GM10847 (cell line): ENCODE data around the gene KLHL30.

ENCODE experiments used
- POLR2A ChIP-seq: IDR thresholded peaks from 2 replicates; pipeline ENCODE4 v1.6.1; 2011; ENCODE audit not compliant: insufficient read length; ENCODE audit errors: extremely low read depth

Gene KLHL30

DNA sequence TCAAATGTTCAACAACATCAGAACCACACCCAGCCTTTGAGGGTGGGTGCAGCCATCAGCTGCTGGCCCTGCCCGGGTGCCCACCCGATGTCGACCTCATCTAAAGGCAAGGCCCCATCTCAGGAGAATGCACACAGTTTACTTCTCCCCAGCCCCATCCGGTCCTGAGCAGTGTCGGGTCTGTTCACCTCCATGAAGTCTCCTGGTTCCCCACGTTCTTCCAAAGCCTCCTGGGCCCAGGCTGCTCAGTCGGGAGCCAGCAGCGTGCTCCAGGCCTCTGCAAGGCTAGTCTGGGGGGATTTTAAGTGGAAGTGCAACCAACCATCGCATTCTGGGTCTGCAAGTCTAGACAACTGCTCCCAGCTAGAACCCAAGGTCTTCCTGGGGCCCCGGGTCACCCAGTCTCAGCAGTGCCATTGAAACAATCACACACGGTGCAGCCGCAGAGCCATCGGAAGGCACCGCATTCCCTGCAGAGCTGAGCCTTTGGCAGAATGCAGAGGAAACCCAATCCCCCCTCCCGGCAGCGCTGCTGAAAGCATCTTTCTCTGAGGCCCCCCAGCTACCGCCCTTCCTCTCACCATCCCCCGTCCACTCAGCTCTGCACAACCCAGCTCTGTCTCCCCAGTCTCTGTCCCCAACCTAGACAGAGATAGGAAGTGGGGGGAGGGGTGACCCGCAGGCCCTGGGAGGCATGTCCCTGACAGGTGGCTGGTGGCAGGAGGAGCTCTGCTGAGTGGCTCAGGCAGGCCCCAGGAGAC lies 29.9 kb upstream of the KLHL30 start:
- no peak for TF ChIP-seq POLR2A

DNA sequence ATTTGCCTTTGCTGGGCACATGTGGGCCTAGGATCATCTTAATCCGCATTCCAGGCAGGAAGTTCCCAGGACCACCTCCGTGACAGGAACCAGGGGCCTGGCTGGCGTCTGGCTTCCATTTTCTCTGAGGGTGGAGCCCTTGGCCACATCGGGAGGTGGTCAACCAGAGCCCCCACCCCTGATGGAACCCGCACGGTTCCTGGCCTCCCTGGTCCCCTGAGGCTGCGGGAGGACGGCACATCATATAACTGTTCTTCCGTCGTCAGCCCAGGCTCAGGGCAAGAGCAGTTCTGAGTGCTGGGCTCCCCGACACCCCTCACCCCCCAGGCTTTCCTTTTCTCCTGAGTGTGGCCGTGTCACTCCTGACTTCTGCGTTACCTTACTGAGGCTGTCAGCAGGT lies 24.9 kb upstream of the KLHL30 start:
- TF ChIP-seq POLR2A: no peak

DNA sequence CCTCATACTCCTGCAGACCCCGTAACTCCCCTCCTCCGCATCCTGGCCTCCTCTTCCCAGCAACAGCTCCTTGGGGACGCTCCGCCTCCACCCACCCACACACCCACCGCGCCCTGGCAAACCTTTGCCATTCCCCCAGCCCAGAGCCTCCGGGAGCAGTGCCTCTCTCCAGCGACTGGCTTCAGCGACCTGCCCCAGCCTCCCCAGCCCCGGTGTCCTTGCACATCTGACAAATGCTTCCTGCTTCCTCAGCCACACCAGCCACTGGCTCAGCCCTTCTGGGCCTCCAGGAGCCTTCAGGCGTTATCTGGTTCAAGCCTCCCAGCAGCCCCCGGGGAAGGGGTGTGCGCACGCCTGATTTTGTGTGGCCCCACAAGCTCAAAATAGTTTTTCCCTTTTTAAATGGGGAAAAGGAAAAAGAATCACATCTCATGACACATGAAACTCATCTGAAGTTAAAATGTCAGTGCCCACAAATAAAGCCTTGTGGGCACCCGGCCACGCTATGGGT lies 24.1 kb upstream of the KLHL30 start:
- no peak for TF ChIP-seq POLR2A

DNA sequence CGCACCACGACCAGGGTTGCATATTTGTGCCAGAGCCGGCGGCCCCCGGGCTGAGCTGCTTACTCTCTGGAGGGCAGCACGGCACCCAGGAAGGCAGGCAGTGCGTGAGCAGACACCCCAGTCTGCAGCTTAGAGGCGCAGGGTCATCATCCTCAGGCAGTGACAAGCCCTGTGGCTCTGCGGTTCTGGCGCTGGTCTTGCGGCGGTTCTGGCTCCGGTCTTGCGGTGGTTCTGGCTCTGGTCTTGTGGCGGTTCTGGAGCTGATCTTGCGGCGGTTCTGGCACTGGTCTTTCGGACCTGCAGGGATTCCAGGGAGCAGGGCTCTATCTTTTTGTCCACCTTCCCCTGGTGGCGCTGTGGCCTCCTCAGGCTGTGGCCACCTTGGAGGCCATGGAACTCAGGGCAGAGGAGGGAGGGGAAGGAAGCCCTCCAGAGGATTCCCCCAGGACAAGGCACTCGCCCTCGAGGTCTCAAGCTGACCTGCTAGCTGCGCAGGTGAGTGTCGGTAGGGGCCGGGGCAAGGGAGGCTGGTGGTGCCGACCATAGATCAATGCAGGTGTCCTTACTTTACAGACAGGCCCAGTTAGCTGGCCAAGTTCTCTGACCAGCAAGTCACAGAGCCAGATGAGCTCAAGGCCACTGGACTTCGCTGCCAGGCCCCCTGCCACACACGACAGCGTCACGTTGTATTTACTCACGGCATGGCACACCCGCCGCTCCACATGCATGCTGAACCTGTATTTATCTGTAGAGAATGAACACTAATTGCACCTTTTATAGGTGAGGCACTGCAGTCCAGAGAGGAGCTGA lies 23.4 kb upstream of the KLHL30 start:
- TF ChIP-seq POLR2A: no peak

DNA sequence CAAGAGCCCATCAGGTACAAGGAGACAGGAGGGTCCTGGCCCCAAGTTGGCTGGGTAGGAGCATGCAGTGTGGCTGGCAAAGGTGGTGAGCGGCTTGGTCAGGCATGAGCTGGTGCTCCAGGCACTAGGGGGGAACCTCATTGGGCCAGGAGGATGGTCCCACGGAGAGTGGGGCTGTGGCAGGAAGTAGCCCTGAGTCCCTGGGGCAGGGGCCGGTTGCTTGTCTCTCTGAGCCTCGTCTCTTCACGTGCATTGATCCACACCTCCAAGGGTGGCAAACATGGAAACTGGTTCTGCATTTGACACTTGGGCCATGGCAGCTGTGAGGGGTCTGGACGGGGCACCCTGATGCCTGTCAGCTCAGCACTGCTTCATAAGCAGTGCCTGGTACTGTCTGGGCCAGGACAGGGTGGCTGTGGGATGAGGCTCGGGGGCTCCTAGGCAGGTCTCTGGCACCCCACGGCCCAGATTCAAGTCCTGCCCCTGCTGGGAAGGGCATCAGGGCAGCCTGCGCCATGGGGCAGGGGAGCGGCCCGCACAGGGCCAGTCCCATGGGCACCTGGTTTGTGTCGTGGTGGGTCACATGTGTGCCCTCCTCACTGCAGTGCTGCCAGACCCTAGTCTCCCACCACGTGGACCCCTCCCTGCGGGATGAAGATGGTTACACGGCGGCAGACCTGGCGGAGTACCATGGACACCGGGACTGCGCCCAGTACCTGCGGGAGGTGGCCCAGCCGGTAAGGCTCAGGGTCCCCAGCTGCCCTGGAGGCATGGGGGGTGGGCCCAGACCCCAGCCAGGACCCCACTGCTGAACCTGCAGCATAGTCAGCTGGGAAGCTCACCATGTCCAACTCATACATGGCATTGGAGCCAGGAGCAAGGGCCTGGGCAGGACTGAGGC lies 21.9 kb upstream of the KLHL30 start:
- no peak for TF ChIP-seq POLR2A

DNA sequence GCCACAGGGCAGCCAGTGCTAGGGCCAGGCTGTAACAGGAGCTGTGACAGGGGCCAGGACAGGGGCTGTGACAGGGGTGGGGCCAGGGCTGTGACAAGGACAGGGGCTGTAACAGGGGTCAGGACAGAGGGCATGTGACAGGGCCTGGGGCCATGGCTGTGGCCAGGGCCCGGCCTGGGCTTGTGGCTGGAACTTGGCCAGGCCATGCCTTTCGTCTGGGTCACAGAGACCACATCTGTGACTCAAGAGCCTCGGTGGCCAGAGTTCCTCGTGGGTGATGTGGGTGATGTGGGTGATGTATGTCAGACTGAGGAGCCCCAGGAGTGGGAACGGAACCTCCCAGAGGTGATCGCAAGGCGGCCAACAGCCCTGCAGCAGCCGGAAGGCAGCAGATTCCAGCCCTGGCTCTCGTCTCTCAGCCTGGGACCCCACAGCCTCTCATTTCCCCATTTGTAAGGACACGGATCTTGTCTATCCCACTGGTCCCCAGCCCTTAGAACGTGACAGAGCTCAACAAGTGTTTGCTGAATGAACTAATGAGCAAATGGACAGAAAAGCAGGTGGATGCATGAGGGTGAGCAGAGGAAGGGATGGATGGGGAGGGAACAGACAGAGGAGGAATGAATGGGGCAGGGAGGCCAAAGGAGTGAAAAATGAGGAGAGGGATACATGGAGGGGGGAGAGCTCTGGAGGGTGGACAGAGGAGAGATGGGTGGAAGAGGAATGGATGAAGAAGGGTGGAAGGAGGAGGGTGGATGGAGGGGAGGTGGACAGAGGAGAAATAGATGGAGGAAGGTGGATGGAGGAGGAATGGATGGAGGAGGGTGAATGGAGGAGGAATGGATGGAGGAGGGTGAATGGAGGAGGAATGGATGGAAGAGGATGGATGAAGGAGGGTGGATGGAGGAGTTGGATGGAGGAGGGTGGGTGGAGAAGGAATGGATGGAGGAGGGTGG lies 21.0 kb upstream of the KLHL30 start:
- no peak for TF ChIP-seq POLR2A

DNA sequence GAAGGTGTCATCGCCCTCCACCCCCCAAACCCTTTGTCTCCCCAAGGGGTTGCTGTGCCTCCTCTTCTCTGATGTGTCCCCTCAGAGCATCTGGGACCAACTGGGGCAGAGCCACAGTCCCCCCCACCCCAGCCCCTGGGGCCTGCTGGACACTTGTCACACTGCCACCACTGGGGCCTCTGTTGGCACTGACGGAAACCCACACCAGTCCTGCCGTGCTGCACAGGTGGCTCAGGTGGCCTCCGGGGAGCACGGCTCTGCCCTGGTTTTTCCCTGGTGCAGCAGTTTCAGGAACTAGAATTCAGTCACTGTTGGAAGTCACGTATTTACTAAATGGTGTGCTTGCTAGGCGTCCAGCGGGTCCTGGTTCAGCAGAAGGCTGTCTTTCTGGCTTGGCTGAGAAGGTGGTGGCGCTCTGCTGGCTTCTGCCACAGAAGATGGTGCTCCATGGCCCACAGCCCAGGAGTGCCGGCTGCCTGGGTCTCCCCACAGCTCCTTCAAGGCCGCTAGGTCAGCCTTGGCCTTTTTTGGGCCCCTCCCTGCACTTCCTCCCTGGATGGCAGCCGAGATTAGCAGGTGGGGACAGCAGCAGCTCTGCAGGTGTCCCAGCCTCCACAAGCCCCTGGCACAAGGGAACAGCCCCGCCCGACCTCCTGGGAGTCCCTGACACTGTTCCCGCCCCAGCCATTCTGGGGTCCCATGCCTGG lies 18.6 kb upstream of the KLHL30 start:
- no peak for TF ChIP-seq POLR2A

DNA sequence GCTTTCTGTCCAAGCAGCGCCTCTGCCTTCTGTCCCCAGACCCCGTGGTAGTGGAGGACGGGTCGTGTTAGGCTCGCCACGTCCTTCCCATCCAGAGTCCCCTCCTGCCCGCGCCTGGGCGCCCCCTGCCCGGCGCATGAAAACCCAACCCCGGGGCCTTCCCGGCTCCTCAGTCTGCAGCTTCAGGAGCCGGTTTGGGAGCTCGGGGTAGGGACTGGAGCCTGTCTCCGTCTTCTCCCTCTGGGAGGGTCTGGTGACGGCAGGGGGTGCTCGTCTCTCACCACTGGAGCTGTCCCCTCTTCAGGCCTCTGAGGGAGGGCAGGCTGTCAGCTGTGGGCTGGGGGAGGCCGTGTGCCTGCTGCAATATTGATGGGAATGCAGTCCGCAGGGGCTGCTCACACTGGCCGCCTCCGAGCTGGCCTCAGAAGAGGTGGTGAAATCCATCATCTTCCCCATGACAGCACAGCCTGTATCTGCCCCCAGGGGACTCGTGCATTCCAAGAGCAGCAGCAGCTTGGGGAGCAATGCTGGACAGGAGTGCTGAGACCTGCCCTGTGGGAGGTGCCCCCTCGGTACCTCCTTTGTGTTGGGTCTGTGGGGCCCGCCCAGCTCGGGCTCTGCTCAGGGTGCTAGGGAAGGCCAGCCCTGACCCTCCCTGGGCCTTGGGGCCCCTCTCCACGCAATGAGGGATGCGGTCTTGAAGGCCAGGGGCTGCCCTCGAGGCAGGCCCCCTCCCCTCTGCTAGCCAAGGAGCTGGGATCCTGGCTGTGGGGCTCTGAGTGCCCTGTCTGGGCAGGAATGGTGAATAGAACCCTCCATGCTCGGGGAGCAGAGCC lies 17.8 kb upstream of the KLHL30 start:
- no peak for TF ChIP-seq POLR2A

DNA sequence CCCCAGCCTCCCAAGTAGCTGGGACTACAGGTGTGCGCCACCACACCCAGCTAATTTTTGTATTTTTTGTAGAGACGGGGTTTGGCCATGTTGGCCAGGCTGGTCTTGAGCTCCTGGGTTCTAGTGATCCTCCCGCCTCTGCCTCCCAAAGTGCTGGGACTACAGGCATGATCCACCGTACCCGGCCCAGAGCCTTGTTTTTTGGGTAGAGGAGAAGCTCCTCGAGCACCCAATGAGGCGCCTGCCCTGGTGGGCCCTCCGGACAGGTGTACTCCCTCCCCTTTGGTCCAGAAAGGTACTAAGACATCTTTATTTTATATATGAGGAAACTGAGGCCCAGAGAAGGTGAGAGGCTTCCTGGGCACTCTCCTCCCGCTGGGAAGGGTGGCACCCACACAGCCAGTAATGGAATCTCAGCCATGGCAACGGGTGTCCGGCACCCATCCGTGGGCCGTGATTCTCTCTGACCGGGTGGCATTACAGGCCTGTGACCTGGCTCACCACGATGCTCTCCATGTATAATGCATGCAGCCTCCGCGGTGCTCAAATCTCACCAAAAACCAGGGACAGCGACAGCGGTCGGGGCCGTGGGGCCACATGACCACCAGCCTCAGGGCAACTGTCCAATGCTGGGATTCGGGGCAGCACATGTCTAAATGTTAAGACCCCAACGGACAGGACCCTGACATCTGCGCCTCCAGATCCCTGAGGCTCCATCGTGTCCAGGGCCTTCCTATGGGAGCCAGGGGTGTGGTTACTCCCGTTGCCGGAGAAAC lies 16.8 kb upstream of the KLHL30 start:
- no peak for TF ChIP-seq POLR2A

DNA sequence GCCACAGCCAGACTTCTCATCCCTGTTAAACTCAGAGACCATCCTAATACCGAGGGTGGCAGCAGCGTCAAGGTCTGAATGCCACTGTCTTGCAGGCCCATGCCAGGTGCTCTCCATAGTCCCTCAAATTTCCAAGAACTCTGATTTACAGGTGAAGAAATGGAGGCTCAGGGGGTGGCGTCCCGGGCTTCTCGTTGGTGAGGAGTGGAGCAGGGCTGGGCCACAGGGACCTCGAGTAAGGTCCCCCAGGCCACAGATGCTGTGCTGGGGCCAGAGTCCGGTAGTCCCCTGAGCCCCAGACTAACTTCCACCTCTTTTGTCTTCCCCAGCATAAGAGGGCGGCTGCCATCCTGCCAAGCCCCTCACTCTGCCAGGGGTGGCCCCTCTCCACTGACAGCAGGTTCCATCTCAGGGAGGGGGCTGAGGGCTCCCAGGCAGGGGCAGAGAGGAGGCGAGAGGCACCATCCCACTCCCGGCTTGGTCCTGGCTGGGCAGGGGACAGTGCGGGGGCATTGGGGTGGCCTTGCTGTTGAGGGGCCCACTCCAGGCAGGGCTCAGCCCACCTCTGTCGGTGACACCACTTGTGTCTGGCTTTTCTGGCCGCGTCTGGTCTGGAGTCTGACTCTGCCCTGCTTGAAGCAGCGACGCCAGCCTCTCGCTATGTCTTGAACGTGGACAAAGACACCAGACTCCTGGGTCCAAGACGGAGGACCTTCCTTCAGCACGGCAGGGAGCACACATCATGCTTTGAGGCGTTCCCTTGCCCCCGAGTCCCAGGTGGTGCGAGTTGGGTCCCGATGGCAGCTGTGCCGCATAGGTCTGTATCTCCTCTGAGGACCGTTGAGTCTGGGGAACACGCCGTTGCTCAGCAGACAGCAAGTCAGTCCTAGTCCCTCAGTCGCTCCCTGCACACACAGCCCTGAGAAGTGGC lies 15.9 kb upstream of the KLHL30 start:
- TF ChIP-seq POLR2A: no peak
